GM18520 (cell line): ENCODE measurements around the gene TRABD2B.

Experiments
- ATAC-seq: cut with Tn5 transposase; IDR thresholded peaks from one replicate; pipeline ENCODE4 v1.9.1; 2021; ENCODE audit not compliant: unreplicated experiment

The TRABD2B gene

DNA sequence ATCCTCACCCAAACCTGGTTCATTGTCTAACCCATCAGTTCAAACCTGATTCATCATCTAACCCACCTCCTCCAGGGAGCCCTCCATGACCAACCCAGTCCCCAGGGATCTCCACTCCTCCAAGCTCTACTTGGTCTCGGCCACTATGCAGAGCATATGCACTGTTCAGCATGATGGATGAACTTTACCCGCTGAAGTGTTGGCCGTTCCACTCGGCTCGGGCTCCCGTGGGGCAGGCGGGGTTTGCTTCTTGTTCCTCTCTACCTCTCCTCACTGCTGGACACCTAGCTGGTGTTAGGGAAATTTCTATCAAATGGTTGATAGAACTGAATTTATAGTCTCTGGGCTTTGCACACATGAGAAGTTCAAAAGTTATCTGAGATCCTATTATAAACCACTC, 111.0 kb downstream of the TRABD2B start:
- no peak for ATAC-seq

DNA sequence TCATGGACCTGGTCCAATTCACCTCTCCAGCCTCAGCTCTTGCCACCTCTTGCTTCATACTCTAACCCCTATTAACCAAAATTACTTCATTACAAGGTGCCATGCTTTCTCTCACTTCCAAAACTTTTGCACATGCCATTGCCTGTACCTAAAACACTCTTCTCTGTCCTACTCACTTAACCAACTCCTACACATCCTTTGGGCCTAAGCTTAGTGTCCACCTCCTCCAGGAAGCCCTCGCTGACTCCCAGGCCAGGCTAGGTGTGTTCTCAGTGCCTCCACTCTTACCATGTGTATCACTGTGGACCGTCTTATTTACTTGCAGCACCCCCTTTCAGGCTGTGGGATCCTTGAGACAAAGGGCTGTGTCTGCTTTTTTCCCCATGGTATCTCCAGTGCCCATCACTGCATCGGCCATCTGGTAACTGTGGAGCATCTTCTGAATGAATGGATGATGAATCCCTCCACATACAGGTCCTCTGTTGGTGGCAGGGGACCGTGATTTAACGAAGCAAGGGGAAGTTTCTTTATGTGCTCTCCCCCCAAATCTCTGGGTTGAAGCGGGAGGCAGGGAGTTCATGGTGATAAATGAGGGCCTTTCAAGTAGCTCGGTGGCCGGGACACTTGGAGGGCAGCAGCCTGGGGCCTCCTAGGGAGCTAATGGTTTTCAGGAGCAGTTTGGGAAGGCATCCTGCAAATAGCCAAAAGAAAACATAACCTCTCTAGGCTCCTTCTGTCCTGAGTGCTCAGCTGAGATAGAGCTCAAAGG, 111.9 kb downstream of the TRABD2B start:
- no peak for ATAC-seq

GRCh38 chr1:47883963-47884362, 113.2 kb downstream of the TRABD2B start:
- ATAC-seq = no peak

DNA sequence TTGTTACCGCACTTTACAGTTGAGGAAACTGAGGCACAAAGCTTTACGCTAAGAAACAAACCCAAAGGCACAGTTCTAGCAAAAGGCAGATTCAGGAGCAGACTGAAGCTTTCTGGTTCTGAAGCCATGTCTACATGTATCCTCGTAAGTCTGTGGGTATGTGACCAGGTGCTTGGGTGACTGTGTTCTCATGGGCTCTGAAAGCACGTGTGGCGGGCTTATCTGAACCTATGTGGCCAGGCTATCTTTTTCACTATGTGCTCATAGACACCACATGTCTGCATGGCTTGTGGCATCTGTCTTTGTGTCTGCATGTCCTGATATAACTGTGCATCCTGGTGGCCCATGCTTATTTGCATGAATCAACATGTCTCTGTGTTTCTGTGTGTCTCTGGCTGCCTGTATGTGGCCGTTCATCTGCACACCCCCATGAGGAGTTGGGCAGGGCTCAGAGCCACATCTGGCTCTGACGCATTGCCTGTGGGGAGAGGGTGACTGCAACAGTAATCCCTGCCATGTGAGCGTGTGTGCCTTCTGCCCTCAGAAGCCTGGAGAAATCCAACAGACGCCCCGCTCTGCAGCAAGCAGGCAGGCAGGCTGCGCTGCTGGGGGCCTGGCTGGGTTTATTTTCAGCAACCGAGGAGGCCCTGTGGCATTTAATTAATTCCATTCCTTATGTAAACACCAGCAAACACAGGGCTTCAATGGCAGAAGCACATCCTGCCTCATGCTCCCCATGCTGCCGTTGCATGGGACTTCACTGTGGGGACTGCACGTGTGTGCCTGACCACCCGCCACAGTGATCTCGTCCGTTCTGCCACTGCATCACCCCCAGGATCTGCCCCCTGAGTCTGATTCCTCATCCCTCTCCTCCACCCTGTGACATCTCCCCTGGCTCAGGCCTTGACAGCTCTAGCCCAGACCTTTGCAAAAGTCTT, 115.4 kb downstream of the TRABD2B start:
- ATAC-seq = no peak

DNA sequence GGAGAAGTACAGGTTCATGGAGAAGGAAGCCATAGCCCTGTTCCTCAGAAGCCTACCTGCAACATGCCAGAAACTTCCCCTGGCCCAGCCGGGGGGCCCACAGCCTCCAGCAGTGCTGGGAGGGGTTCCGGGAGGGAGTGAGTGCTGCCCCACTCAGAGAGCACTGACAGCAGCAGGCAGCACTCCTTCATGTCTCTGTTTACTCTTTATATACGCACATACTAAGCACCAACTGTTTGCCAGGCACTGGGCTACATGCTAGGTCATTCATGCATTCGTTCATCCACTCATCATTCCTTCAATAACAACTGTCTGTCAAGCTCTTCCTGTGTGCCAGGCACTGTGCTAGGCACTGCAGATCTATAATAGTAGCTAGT, 120.6 kb downstream of the TRABD2B start:
- no peak for ATAC-seq

- ATAC-seq = no peak
Observed at GRCh38 chr1:47875831-47876586, 121.2 kb downstream of the TRABD2B start.

DNA sequence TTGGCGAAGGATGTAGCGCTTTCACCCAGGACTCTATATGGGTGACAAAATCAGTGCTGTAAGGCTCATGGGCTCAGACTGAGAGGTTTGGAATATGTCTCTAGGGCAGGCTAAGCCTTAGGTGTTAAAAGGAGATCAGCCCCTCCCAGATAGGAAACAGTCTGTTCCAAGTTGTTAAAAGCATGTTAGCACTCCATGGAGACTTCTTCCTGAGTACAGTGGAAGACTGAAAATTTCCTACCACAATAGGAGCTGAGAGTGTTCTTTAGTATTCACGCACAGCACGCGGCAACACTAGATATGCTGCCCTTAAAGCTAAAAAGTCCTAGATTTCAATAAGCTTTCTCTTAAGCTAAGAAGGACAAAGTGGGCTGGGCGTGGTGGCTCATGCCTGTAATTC, 122.1 kb downstream of the TRABD2B start:
- ATAC-seq = no peak

- ATAC-seq = no peak
Observed at GRCh38 chr1:47873337-47873736, 123.8 kb downstream of the TRABD2B start.

GRCh38 chr1:47872886-47873285, 124.3 kb downstream of the TRABD2B start:
- ATAC-seq = no peak

DNA sequence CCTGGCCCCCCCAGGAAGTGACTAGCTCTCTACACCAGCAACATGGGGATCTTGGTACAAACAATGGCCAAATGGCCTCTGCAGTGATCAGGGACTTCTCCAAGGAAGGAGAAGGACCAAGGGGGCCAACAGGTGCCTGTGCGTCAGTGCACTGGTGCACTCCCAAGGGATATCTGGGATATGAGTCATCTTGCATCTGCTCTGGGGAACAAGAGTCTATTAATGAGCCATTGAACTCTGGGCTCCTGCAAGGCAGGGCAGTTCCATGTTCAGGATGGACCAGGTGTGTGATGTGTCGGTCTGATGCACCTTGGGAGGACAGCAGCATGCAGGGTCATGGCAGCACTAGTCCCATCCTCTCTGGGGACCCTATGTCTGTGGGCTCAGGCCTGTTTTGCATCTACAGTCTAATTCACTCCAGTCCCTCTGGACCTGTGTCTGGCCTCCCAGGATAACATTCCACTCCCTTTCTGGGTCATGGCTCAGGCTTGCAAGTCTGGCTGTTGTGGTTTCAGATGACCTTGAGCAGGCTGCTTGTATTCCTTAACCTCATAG, 125.3 kb downstream of the TRABD2B start:
- no peak for ATAC-seq

- no peak for ATAC-seq
Observed at GRCh38 chr1:47870946-47871676, 126.1 kb downstream of the TRABD2B start.

- ATAC-seq = no peak
Observed at GRCh38 chr1:47870480-47870879, 126.7 kb downstream of the TRABD2B start.

DNA sequence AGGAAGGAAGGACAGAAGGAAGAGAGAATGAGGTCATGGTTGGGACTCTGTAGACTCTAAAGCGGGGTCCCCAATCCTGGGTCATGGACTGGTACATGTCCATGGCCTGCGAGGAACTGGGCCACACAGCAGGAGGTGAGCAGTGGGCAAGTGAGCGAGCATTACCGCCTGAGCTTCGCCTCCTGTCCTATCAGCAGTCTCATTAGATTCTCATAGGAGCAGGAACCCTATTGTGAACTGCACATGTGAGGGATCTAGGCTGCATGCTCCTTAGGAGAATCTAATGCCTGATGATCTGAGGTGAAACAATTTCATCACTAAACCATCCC, 128.9 kb downstream of the TRABD2B start:
- no peak for ATAC-seq

DNA sequence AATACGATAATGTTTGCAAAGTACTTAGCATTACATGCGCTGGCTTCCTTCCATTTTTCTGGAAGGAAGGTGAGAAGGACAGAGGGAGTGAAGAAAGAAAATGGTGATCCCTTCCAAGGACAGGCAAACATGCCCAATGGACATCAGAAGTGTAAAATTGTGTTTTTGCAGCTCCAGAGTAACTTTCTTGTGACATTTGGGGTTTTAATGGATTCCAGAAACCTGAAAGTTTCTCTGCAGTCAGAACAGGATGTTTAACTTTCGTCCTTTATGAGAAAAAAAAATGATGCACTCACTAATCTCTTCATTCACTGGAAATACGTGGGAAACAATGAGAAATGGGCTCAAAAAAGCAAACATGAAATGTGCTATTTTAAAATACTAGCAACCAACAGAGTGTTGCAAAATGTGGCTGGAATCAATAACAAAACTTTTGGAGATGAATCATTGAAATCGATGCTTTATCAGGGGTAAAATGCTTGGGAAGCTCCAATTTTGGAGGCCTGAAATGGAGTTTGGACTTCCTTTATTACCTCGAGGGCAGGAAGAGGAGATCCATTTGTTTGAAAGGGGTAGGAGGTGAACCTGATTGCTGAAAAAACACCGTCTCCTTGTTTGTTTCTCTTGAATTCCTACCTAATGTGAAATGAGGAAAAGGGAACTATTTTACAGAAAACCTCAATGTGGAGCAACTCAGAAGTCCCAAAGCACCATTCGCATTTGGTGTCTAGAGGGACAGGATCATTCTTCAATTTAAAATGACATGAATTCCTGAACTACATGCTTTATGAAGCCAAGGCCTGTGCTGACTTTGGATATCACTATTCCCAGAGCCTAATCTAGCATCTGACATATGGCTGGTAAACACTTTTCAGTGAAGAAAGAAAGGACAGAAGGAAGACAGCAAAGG, 129.5 kb downstream of the TRABD2B start:
- ATAC-seq = no peak

- no peak for ATAC-seq
Observed at GRCh38 chr1:47866601-47867437, 130.4 kb downstream of the TRABD2B start.

GRCh38 chr1:47865881-47866535, 131.2 kb downstream of the TRABD2B start:
- ATAC-seq = no peak

GRCh38 chr1:47859092-47859743, 138.0 kb downstream of the TRABD2B start:
- no peak for ATAC-seq

DNA sequence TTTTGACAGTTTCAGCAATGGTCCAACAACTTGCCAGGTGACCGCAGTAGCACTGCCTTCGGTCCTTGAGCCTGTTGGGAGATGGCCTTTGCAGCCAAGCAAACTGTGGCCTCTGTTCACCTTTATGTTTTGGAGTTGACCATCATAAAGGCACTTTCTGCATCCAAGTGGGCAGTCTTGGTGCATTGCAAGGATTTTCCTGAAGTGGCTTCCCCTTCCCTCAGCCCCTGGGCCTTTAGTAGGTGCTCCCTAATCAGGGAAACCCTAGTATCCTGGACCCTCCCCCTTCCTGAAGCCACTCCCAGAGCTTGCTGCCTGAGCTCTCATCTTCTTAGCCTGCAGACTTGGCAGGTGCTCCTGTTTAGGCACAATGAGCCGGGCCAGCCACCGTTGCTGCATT, 140.2 kb downstream of the TRABD2B start:
- ATAC-seq = no peak
